NCI-H345 (cell line): ENCODE measurements around the gene CDO1.

Source experiments
- DNase-seq: peaks from one replicate; lab custom pipeline; 2025; lab: John Stamatoyannopoulos, UW

The CDO1 gene

DNA sequence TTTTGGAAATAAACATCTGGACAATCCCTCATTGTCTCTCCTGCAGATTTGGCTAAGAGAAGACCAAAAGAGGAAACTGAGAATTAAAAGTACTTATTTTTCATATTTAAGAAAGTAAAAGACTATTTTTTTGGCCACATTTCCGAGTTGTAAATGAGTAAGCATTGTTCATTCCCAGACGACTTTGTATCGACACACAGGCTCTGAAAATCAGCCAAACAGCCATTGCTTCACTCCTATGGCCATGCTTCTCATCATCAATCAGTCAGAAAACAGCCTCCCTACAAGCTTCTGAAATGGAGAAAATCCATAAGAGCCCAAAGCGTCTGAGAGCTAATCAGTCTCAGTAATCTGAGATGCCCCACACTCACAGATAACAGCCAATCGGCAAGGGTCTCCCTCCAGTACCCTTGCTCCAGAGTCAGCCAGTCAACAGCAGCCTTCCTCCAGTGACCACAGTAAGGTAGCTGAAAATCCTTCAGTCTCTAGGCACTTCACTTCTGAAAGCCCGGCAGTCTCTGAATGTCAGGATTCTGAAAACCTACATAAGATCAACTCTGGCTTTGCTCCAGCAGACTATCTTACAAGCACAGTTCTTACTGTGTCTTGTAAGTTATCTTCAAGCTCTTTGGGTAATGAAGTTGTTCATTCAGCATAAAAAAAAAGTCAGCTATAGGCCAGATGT lies 30.9 kb downstream of the CDO1 start:
- DNase-seq = no peak

DNA sequence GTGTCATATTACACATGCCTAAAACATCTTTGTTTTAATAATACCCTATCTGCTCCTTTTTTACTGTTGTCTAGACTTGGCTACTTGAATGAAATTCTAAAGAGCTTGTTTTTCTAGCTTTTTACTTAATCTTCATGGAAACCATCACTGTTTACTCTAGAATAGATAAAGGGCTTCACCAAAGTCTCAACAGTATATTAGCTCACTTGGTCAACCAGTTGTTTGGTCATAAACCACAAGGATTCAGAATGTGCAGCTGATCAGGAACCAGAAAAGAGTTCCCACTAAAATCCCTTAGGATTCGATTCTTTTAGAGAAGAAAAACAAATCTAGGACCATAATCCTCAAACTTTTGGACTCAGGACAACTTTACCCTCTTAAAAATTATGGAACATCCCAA lies 38.0 kb downstream of the CDO1 start:
- no peak for DNase-seq

DNA sequence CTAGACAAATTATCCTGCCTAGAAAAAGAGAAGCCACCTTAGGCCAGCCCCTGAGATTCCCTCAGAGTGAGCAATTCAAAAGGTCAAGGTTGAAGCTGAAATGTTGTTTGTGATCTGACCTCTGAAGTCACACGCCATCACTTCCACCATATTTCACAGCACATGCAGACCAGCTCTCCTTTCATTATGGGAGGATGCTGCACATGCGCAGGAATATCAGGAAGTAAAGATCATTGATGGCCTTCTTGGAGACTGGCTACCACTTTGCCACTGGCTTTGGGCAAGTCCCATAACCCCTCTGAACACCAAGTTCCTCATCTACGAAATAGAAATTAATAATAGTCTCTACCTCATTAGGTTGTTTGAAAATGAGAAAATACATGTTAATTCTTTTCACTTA lies 39.5 kb downstream of the CDO1 start:
- no peak for DNase-seq

GRCh38 chr5:115775999-115776398 lies 40.5 kb downstream of the CDO1 start:
- DNase-seq = no peak

GRCh38 chr5:115774684-115775083 lies 41.8 kb downstream of the CDO1 start:
- DNase-seq = no peak

DNA sequence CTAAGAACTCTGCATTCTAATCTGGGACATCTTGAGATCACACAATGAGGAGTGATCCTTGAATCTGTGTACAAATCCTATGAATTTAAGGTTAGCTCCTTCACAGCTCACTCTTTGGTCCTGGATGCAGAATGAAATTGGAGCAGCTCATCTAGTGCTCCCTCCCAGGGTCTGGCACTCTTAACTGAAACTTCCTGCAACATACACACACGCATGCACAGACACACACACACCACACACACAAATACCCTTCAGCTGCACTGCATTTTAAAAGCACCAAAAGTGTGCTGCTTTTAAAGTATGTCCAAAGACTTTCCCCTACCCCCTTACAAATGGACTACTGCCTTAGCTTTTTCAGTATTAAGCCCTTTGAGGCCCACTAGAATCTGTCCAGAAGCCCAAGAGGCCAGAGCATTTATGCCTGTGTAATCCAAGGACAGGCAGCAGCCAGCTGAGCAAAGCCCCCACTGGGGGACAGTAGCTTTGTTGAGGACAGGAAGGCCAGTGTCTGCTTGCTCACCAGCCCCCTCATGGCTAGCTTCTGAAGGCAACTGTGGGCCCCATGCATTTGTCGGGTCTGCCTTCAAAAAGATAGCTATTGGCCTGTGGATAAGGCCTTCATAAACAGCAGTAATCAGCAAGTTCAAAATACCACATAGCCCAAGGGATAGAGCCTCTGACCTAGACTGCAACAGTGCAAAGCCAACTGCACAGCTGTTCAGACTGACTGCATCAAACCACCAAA lies 43.6 kb downstream of the CDO1 start:
- no peak for DNase-seq

- no peak for DNase-seq
These were observed 46.0 kb downstream of the CDO1 start for GRCh38 chr5:115770466-115770865.

GRCh38 chr5:115767424-115767823 lies 49.0 kb downstream of the CDO1 start:
- no peak for DNase-seq

DNA sequence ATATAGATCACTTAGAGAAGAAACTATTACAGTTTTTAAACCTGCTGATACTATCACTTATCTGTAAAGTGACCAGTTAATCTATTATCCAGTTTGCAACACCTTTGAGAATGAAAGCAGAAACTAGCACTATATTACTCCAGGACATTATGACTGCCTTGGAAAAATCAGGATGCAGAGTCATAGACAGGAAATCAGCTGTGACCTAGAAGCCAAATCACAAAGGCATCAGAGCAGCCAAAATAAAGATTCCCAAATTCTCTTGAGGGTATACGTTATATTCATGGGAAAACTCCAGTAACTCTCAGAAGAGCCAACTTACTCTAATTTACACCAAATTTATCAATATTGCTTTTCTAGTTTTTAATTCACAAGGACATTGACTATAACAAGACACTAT lies 49.9 kb downstream of the CDO1 start:
- no peak for DNase-seq

GRCh38 chr5:115758356-115758755 lies 58.1 kb downstream of the CDO1 start:
- no peak for DNase-seq

DNA sequence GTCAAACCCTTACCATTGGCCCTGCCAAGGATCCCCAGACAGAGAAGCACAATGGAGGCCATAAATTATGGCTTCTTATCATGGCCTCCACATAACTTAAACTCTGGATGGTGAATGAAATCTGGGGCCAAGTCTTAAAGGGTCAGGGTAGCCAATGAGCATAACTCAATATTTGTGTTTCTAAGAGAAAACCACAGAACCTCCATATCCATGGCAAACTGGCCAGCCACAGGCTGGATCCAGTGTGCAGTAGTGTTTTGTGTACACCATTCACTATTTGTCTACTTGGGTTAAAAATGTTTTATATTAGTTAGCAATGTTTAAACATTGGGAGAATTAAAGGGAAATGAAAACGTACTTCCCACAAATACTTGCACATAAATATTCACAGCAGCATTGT lies 60.8 kb downstream of the CDO1 start:
- no peak for DNase-seq
